Fibroblast of pulmonary artery (primary cell): ENCODE results near the gene RYR3.

Source experiments
- DNase-seq: peaks from one replicate; pipeline ENCODE4 v3.0.0-alpha.2; 2010; ENCODE audit warnings: low read depth
- H3K4me3 ChIP-seq: replicated peaks from 2 replicates; pipeline ENCODE4 v1.5.1; 2011; ENCODE audit warnings: low read depth, mild to moderate bottlenecking, control low read depth, low read length, moderate library complexity
- TF ChIP-seq, protein P1 (sequence below): IDR thresholded peaks from 2 replicates; pipeline ENCODE4 v1.5.1; 2011; ENCODE audit warnings: mild to moderate bottlenecking, control low read depth, low read length, inconsistent platforms; ENCODE audit errors: missing control alignments

Gene RYR3

DNA sequence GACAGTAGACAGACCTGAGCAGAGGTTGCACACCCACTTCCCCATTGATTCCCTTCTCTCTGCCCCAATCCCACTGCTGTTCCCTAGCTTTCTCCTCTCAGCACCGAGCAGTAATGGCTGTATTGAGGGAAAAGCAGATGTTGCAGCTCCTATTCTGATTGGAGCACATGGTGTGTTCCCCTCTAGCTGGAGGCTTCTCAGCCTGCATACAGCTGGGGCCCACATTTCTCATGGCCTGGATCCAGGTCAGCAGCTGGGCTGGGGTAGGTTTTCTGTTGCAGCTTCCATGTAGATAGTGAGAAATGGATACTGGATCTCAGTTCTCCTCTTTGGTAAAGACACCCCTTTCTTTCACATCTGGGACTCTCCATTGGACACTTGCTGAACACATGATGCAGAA lies 50.1 kb downstream of the RYR3 start:
- TF ChIP-seq, protein P1, sequence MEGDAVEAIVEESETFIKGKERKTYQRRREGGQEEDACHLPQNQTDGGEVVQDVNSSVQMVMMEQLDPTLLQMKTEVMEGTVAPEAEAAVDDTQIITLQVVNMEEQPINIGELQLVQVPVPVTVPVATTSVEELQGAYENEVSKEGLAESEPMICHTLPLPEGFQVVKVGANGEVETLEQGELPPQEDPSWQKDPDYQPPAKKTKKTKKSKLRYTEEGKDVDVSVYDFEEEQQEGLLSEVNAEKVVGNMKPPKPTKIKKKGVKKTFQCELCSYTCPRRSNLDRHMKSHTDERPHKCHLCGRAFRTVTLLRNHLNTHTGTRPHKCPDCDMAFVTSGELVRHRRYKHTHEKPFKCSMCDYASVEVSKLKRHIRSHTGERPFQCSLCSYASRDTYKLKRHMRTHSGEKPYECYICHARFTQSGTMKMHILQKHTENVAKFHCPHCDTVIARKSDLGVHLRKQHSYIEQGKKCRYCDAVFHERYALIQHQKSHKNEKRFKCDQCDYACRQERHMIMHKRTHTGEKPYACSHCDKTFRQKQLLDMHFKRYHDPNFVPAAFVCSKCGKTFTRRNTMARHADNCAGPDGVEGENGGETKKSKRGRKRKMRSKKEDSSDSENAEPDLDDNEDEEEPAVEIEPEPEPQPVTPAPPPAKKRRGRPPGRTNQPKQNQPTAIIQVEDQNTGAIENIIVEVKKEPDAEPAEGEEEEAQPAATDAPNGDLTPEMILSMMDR, result no peak
- no peak for DNase-seq
- no peak overlapping the region for H3K4me3 ChIP-seq

DNA sequence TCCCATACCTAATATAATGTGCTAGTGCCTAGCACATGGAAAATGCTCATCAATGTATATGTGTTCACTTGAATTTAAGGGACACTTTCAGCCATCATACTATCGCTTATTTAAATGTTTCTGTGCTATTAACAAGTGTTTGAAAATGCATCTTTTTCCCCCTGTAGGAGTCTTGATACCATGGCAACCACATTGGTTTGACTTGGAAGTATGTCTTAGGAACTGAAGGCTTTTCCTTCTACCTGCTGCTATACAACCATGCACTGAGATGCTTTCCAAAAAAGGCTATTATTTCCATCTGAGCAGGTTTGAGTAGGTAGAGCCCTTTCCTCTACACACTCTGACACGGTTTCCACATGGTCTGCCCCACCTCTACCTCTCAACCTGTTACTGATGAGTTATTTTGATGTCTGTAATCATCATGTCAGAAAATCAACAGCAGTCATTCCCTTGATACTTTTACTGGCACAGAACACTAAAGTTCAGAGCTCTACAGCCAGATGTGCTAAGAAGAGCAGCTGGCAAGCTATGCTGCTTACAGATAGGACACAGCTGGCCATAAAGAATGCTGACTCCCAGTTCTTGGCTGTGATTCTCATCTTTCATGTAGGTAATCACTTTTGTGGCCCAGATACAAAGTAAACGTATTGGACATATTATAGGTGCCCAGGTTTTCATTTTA lies 59.3 kb downstream of the RYR3 start:
- TF ChIP-seq, protein P1, result no peak
- no peak overlapping the region for H3K4me3 ChIP-seq
- no peak for DNase-seq

DNA sequence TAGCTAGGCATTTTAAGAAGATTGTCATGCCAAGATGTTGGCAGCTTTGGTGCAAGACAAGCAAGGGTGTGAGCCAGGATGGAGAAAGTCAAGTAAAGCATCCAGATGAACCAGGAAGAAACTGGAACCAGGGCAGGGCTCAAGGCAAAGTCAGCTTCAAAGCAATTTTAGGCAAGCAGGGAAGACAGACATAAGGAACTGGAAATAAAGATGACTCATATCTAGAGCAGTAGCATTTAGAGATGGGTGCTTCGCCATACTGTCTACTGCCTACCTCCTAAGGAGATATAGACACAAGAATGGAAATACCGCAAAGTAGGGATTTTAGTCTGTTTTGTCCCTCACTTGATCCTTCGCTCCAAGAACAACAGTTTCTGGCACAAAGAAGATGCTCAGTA lies 59.9 kb downstream of the RYR3 start:
- H3K4me3 ChIP-seq, result no peak overlapping the region
- TF ChIP-seq, protein P1, result no peak
- DNase-seq, result no peak

DNA sequence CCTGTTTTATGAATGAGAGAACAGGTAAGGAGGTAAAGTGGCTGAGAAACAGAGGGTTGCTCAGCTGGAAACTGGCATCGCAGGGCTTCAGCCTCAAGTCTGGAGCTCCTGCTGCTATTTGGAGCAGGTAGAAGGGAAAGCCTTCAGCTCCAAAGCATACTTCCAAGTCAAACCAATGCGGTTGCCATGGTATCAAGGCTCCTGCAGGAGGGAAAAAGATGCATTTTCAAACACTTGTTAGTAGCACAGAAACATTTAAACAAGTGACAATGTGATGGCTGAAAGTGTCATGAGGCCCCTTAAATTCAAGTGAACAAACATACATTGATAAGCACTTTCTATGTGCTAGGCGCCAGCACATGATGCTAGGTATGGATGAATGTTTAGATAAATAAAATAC lies 60.4 kb downstream of the RYR3 start:
- TF ChIP-seq, protein P1, result no peak
- no peak for DNase-seq
- H3K4me3 ChIP-seq, result no peak overlapping the region

DNA sequence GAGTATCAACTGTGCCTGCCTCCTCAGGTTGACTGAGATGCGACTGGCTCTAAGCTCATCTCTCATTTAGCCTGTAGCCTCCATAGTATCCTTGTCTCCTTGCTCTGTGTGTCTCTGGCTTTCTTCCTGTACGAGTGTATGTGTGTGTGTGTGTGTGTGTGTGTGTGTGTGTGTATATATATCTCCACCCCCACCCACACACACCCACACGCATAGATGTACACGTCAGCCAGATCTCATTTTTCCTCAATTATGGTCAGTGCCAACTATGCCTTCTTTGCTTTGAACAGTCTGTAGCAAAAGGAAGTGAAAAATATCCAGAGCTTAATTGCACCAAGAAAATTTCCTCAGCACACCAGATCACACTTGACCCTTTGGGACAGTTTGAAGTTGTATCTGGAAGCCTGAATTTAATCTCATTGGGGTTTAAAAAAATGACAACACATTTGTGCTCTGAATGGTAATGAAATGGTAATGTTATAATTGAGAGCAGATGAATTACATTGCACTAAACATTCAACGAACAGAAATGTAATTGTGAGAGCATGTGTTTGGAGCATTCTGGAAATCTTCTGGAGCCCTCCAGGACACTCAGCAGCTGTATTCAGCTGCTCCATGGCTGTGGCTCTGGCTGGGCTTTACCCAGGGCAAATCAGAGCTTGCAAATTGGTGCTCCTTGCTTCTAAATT lies 63.6 kb downstream of the RYR3 start:
- TF ChIP-seq, protein P1, result no peak

DNA sequence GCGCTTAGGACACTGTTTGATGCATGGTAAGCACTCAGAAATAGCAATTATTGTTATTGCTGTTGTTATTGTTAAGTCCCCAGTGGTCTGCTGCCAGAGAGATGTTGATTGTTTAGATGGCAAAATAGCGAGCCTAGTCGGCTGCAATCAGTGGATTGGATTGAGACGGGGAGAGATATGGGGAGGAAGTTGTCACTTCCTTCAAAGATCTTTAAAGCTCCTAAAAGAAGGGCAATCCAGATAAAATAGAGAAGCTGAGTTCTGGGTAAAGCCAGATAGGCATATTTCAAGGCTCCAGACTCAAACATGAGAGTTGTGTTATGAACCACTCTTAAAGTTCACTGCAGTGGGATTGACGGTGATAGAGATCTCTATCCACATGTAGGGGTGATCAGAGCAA lies 64.5 kb downstream of the RYR3 start:
- no peak for DNase-seq
- no peak overlapping the region for H3K4me3 ChIP-seq
- TF ChIP-seq, protein P1, result no peak

More for the DNA sequence above, 63.6 kb downstream of the RYR3 start:
- DNase-seq, result no peak
- H3K4me3 ChIP-seq, result no peak overlapping the region
